ENCODE data around the gene C11orf24. TPM values are rescaled to one million over a fixed set of nuclear protein-coding genes. Genes with fewer than 3 reads are reported as not detected.

The C11orf24 gene
- total and polyA plus RNA-seq, 2 of the 8 experiments (the other 6 are each of a cell fraction or from before 2014, with no cell fraction given), result 45.4 to 51.7 TPM

DNA sequence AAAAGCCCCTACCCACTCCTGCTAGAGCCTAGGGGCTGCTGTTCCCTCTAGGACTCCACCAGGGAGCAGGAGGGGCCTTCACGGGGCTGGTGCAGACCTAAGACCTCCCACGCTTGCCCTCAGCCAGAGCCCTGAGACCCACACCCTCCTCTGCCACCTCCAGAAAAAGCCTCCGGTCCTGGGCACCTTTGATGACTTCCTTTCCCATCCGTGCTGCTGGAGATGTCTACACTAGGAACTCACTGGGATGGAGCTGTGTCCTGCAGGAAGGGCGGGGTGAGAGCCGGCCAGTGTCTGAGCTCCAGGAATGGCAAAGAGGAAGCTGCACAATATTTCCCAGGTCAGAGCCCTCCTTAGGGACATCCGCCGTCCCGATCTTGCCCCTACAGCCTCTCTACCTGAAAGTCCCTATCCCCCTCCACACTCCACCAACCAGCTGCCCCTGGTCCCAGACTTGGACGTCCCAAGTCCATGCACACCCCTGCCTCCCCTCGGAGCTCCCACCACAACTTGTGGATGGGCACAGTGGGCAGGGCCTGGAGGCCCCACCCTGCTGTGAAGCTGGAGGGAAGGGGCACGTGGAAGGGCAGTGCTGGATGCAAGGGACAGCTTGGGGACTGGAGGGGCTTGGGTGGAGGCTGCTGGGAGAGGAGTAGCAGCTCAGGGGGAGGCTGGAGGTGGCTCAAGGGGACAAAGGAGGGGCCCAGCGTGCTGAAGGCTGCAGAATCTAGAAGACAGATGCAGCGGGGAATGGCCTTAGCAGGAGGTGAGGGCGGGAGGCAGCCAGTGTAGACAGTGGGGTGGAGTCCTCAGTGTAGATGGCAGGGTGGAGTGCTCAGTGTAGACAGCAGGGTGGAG, 27.1 kb upstream of the C11orf24 start (continued):
- TF ChIP-seq, protein P1, sequence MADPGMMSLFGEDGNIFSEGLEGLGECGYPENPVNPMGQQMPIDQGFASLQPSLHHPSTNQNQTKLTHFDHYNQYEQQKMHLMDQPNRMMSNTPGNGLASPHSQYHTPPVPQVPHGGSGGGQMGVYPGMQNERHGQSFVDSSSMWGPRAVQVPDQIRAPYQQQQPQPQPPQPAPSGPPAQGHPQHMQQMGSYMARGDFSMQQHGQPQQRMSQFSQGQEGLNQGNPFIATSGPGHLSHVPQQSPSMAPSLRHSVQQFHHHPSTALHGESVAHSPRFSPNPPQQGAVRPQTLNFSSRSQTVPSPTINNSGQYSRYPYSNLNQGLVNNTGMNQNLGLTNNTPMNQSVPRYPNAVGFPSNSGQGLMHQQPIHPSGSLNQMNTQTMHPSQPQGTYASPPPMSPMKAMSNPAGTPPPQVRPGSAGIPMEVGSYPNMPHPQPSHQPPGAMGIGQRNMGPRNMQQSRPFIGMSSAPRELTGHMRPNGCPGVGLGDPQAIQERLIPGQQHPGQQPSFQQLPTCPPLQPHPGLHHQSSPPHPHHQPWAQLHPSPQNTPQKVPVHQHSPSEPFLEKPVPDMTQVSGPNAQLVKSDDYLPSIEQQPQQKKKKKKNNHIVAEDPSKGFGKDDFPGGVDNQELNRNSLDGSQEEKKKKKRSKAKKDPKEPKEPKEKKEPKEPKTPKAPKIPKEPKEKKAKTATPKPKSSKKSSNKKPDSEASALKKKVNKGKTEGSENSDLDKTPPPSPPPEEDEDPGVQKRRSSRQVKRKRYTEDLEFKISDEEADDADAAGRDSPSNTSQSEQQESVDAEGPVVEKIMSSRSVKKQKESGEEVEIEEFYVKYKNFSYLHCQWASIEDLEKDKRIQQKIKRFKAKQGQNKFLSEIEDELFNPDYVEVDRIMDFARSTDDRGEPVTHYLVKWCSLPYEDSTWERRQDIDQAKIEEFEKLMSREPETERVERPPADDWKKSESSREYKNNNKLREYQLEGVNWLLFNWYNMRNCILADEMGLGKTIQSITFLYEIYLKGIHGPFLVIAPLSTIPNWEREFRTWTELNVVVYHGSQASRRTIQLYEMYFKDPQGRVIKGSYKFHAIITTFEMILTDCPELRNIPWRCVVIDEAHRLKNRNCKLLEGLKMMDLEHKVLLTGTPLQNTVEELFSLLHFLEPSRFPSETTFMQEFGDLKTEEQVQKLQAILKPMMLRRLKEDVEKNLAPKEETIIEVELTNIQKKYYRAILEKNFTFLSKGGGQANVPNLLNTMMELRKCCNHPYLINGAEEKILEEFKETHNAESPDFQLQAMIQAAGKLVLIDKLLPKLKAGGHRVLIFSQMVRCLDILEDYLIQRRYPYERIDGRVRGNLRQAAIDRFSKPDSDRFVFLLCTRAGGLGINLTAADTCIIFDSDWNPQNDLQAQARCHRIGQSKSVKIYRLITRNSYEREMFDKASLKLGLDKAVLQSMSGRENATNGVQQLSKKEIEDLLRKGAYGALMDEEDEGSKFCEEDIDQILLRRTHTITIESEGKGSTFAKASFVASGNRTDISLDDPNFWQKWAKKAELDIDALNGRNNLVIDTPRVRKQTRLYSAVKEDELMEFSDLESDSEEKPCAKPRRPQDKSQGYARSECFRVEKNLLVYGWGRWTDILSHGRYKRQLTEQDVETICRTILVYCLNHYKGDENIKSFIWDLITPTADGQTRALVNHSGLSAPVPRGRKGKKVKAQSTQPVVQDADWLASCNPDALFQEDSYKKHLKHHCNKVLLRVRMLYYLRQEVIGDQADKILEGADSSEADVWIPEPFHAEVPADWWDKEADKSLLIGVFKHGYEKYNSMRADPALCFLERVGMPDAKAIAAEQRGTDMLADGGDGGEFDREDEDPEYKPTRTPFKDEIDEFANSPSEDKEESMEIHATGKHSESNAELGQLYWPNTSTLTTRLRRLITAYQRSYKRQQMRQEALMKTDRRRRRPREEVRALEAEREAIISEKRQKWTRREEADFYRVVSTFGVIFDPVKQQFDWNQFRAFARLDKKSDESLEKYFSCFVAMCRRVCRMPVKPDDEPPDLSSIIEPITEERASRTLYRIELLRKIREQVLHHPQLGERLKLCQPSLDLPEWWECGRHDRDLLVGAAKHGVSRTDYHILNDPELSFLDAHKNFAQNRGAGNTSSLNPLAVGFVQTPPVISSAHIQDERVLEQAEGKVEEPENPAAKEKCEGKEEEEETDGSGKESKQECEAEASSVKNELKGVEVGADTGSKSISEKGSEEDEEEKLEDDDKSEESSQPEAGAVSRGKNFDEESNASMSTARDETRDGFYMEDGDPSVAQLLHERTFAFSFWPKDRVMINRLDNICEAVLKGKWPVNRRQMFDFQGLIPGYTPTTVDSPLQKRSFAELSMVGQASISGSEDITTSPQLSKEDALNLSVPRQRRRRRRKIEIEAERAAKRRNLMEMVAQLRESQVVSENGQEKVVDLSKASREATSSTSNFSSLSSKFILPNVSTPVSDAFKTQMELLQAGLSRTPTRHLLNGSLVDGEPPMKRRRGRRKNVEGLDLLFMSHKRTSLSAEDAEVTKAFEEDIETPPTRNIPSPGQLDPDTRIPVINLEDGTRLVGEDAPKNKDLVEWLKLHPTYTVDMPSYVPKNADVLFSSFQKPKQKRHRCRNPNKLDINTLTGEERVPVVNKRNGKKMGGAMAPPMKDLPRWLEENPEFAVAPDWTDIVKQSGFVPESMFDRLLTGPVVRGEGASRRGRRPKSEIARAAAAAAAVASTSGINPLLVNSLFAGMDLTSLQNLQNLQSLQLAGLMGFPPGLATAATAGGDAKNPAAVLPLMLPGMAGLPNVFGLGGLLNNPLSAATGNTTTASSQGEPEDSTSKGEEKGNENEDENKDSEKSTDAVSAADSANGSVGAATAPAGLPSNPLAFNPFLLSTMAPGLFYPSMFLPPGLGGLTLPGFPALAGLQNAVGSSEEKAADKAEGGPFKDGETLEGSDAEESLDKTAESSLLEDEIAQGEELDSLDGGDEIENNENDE (IDR thresholded peaks at IDR 0.05; ENCODE audit: insufficient replicate concordance, low read length), result no peak
- no peak for TF ChIP-seq NRF1 (IDR thresholded peaks at IDR 0.05; ENCODE audit: low read depth, low read length)
- TF ChIP-seq SP2 (IDR thresholded peaks at IDR 0.05; ENCODE audit: low read length), result no peak
- no peak for TF ChIP-seq KDM5A (IDR thresholded peaks at IDR 0.05; ENCODE audit: low read length)
- no peak for TF ChIP-seq RFX5 (IDR thresholded peaks at IDR 0.05; ENCODE audit: borderline replicate concordance, low read depth, low read length)
- no peak for TF ChIP-seq TAF7 (optimal IDR thresholded peaks at IDR 0.05; ENCODE audit: borderline replicate concordance, low read depth, low read length)
- TF ChIP-seq SIN3A (conservative IDR thresholded peaks at IDR 0.05 in 1 of 2, IDR thresholded peaks at IDR 0.05 in 1 of 2; ENCODE audit: low read depth in 1 of 2, low read length in 2 of 2), result no peak
- no peak for TF ChIP-seq SP4 (IDR thresholded peaks at IDR 0.05; ENCODE audit: low read length)
